Epithelial cell of esophagus (primary cell): Measurements from ENCODE around the gene NXT1.

Experiments used
- DNase-seq: peaks from one replicate; pipeline ENCODE4 v3.0.0; 2010; ENCODE audit warnings: low read depth
- H3K4me3 ChIP-seq: 2 replicates; pipeline ENCODE4 v1.5.1; 2011; ENCODE audit warnings: mild to moderate bottlenecking, low read length, control low read depth
- CTCF ChIP-seq: IDR thresholded peaks from 2 replicates; pipeline ENCODE4 v1.5.1; 2011; ENCODE audit warnings: low read depth, mild to moderate bottlenecking, low read length, control low read depth, inconsistent platforms; ENCODE audit not compliant: insufficient read depth; ENCODE audit errors: missing control alignments

Gene NXT1

DNA sequence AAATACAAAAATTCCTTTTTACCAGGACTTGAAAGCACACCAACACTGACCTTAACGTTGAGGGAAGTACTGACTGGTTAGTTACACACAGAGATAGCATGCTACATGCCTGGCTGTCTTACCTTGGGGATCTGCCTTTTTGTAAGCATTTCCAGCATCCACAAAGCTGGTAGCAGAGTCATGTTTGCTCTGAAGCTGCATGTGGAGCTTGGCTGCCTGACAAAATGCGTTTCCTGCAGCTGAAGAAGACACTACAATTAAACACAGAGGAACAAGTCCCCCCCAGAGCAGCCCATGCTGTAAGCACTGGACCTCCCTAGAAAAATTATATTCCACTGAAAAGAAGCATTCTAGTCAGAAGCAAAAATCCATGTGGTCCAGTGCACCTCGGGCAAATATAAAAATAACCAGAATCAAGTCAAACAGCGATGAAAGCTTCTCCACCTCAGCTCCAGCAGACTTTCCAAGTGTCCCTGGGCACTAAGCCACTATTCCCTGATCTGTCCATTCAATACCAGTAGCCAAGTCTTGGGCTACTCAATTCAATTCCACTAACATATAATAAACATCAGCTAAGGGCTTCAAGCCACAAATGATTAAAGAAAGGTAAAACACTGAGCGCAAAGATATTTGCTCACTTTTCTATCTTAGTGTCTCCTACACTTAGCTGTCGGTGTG is 46.5 kb downstream of the NXT1 start:
- TF ChIP-seq CTCF, result no peak
- no peak for DNase-seq
- H3K4me3 ChIP-seq, result no peak overlapping the region

- TF ChIP-seq CTCF, result no peak
- DNase-seq, result peak; percentile 25
- H3K4me3 ChIP-seq, result no peak overlapping the region
These were observed 47.4 kb downstream of the NXT1 start for GRCh38 chr20:23397961-23398360.

- no peak for TF ChIP-seq CTCF
- DNase-seq, result peak; percentile 21
- H3K4me3 ChIP-seq, result no peak overlapping the region
These were observed 49.1 kb downstream of the NXT1 start for GRCh38 chr20:23399568-23400241.

GRCh38 chr20:23401051-23401450 is 50.5 kb downstream of the NXT1 start:
- DNase-seq, result no peak
- TF ChIP-seq CTCF, result no peak
- H3K4me3 ChIP-seq, result no peak overlapping the region

- no peak overlapping the region for H3K4me3 ChIP-seq
- DNase-seq, result no peak
- no peak for TF ChIP-seq CTCF
These were observed 53.2 kb downstream of the NXT1 start for GRCh38 chr20:23403751-23404150.

DNA sequence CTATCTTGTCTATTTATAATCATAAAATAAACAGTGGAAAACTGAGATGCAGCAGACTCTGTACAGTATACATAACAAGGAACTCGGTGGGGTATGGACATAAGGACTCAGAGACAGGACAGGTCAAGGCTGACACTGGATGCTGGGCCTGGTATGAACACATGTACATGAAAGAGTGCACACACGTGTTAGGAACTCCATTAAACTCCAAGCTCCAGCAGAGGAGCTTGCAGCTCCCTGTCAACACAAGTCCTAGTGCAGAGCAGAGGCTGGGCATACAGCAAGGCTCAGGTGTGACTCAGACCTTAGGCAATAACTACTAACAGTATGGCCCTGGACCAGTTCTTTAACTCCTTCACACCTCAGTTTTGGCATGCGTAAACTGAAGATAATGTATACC is 53.6 kb downstream of the NXT1 start:
- peak; percentile 91 for DNase-seq
- TF ChIP-seq CTCF, result no peak
- H3K4me3 ChIP-seq, result no peak overlapping the region
